Measurements from ENCODE around the gene SHISAL1.

GRCh38 chr22:44284711-44285110 is 28.0 kb downstream of the SHISAL1 start:
- TF ChIP-seq CTCF (IDR thresholded peaks at IDR 0.05) (no peak), ZFX (IDR thresholded peaks at IDR 0.05; ENCODE audit: borderline replicate concordance) (no peak)

Measured in 22Rv1 (cell line).